Effector memory CD4-positive, alpha-beta T cell (primary cell): ENCODE results near the gene RAB43.
"Not testable (repeated sequence)": the region's sequence is repeated elsewhere in the genome, so short reads cannot be mapped to it uniquely, and the experiment has no call there.

Experiments used
- DNase-seq, 3 donors: peaks; one replicate each; pipeline ENCODE4 v3.0.0-alpha.2; 2020
- H3K27ac ChIP-seq: 2 replicates; pipeline ENCODE4 v1.7.0; 2013; ENCODE audit warnings: mild to moderate bottlenecking, low read length, moderate library complexity; ENCODE audit not compliant: insufficient read depth, poor library complexity, severe bottlenecking
- H3K27me3 ChIP-seq: replicated peaks from 2 replicates; pipeline ENCODE4 v1.7.0; 2013; ENCODE audit warnings: mild to moderate bottlenecking, low read length; ENCODE audit not compliant: insufficient read depth, control insufficient read depth, poor library complexity, severe bottlenecking
- H3K36me3 ChIP-seq: 2 replicates; pipeline ENCODE4 v1.7.0; 2013; ENCODE audit warnings: mild to moderate bottlenecking, low read length, moderate library complexity; ENCODE audit not compliant: control insufficient read depth, insufficient read depth
- H3K4me1 ChIP-seq: 2 replicates; pipeline ENCODE4 v1.7.0; 2013; ENCODE audit warnings: low read length, mild to moderate bottlenecking; ENCODE audit not compliant: control insufficient read depth, insufficient read depth, poor library complexity, severe bottlenecking
- H3K4me3 ChIP-seq: 2 replicates; pipeline ENCODE4 v1.7.0; 2013; ENCODE audit warnings: low read length, low read depth, mild to moderate bottlenecking; ENCODE audit not compliant: insufficient read depth, poor library complexity, severe bottlenecking
- H3K9me3 ChIP-seq: 2 replicates; pipeline ENCODE4 v1.7.0; 2013; ENCODE audit warnings: mild to moderate bottlenecking, low read length, moderate library complexity; ENCODE audit not compliant: control insufficient read depth
- total RNA-seq, 3 donors: gene quantifications; one replicate each; lab custom pipeline; 2026; lab: John Stamatoyannopoulos, UW

Gene RAB43
- total RNA-seq, result 4.3 to 9.7 (median 6.6) reads per million in 3 donors

DNA sequence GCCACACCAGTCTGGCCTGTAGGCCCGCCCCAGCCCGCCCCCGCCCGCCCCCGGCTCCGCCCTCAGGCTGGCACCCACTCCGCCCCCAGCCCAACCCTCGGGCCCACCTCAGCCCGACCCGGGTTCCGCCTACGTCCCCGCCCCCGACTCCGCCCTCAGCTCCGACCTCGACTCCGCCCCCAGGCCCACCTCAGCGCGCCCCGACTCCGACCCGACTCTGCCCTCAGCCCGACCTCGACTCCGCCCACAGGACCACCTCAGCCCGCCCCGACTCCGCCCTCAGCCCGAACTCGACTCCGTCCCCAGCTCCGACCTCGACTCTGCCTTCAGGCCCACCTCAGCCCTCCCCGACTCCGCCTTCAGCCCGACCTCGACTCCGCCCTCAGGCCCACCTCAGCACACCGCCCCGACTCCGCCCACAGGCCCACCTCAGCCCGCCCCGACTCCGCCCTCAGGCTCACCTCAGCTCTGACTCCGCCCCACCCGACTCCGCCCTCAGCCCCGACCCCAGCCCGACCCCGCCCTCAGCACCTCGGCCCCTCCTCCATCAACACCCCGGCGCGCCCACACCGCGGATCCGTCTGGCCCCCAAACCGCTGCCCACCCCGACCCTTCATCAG is at the start of gene RAB43:
TSS of gene RAB43 (minus strand) at position 13 of the 620 bp plus-strand sequence. CDS start 315 bp downstream, outside the sequence.
- Histone ChIP-seq H3K4me3 (peak within 1 kb of the TSS; percentile 76), H3K9me3 (no peaks in the 10 kb centered on the region), H3K27me3 (no peaks in the 10 kb centered on the region), H3K27ac (peak within 1 kb of the TSS; percentile 89), H3K36me3 (peaks cover 6% of the 10 kb centered on the region), H3K4me1 (peaks cover 30% of the 10 kb centered on the region)
- DNase-seq, result peak; percentile 80 to 86 (median 83)

DNA sequence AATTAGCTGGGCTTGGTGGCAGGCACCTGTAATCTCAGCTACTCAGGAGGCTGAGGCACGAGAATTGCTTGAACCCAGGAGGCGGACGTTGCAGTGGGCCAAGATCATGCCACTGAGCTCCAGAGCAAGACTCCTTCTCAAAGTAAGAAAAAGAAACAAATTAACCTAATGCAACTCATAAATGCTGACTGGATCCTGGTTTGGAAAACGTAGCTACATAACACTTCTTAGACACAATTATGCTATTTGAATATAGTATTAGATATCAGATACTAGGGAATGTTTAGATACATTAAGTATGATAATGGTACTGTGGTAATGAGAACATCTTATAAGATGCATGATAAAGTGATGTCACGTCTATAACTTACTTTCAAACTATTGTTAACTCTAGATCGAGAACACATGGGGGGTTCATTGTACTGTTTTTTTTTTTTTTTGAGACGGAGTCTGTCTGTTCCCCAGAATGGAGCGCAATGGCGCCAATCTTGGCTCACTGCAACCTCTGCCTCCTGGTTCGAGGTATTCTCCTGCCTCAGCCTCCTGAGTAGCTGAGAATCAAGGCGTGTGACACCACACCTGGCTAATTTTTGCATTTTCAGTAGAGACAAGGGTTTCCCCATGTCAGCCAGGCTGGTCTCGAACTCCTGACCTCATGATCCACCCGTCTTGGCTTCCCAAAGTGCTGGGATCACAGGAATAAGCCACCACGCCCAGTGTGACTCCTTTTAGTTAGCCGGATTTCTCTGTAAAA is 45.2 kb upstream of the RAB43 start:
- H3K36me3 ChIP-seq, result peaks cover 45% of the 10 kb centered on the region
- H3K27me3 ChIP-seq, result no peaks in the 10 kb centered on the region
- H3K27ac ChIP-seq, result no peak overlapping the region
- no peak for DNase-seq
- no peaks in the 10 kb centered on the region for H3K9me3 ChIP-seq
- H3K4me3 ChIP-seq, result no peak overlapping the region
- H3K4me1 ChIP-seq, result no peaks in the 10 kb centered on the region

DNA sequence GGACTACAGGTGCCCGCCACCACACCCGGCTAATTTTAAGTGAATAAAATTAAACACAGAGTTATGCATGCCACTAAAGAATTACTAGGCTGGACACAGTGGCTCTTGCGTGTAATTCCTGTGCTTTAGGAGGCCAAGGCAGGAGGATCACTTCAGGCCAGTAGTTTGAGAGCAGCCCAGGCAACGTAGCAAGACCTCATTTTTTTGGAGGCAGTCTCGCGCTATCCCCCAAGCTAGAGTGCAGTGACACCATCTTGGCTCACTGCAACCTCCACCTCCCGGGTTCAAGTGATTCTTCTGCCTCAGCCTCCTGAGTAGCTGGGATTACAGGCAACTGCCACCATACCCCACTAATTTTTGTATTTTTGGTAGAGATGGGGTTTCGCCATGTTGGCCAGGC is 44.0 kb upstream of the RAB43 start:
- not testable (repeated sequence) for DNase-seq, H3K4me3 ChIP-seq, H3K4me1 ChIP-seq, H3K27me3 ChIP-seq, H3K27ac ChIP-seq, H3K9me3 ChIP-seq
- peaks cover 34% of the 10 kb centered on the region for H3K36me3 ChIP-seq

- DNase-seq, result no peak
These were observed 42.9 kb upstream of the RAB43 start for GRCh38 chr3:129164500-129164899.

GRCh38 chr3:129162729-129163579 is 41.4 kb upstream of the RAB43 start:
- Histone ChIP-seq H3K4me1 (peaks cover 11% of the 10 kb centered on the region), H3K27me3 (no peaks in the 10 kb centered on the region), H3K4me3 (no peak overlapping the region), H3K27ac (peak overlapping the region; percentile 21), H3K9me3 (no peaks in the 10 kb centered on the region), H3K36me3 (peaks cover 20% of the 10 kb centered on the region)
- no peak for DNase-seq

More at GRCh38 chr3:129164500-129164899, 42.9 kb upstream of the RAB43 start:
- Histone ChIP-seq H3K4me3 (no peak overlapping the region), H3K4me1 (peaks cover 10% of the 10 kb centered on the region), H3K27ac (no peak overlapping the region), H3K27me3 (no peaks in the 10 kb centered on the region), H3K9me3 (no peaks in the 10 kb centered on the region), H3K36me3 (peaks cover 23% of the 10 kb centered on the region)

DNA sequence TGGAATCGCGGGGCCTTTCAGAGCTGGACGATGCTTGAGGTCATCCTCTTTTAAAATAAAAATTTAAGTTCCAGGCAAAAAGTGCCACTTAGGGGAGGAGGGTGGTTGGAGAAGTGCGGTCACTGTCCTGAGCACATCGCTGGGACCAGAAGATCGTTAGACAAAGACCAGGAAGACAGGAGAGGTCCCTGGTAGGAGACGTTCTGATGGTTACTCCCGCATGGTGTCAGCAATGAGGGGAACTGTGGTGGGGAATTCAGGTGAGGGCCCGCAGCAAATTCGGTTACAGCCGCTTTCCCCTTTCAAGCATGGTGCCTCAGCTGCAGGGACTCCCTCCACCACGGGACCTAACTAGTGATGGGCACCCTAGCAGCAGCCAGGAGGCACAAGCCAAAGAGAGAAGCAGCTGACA is 40.3 kb upstream of the RAB43 start:
- peak overlapping the region; percentile 68 for H3K4me3 ChIP-seq
- peaks cover 20% of the 10 kb centered on the region for H3K36me3 ChIP-seq
- peak overlapping the region; percentile 95 for H3K27ac ChIP-seq
- no peak for DNase-seq
- H3K27me3 ChIP-seq, result no peaks in the 10 kb centered on the region
- H3K9me3 ChIP-seq, result no peaks in the 10 kb centered on the region
- H3K4me1 ChIP-seq, result peaks cover 11% of the 10 kb centered on the region

- Histone ChIP-seq H3K4me3 (peak within 1 kb of the TSS; percentile 68), H3K4me1 (peaks cover 11% of the 10 kb centered on the region), H3K36me3 (peaks cover 22% of the 10 kb centered on the region), H3K9me3 (no peaks in the 10 kb centered on the region), H3K27ac (peak within 1 kb of the TSS; percentile 95), H3K27me3 (no peaks in the 10 kb centered on the region)
- peak; percentile 82 to 85 (median 84) for DNase-seq
These were observed 39.6 kb upstream of the RAB43 start, which contains the start of gene ISY1 for GRCh38 chr3:129160891-129161859. ISY1 (minus strand) TSS chr3:129161063; CDS start chr3:129160975, 88 bp downstream.

DNA sequence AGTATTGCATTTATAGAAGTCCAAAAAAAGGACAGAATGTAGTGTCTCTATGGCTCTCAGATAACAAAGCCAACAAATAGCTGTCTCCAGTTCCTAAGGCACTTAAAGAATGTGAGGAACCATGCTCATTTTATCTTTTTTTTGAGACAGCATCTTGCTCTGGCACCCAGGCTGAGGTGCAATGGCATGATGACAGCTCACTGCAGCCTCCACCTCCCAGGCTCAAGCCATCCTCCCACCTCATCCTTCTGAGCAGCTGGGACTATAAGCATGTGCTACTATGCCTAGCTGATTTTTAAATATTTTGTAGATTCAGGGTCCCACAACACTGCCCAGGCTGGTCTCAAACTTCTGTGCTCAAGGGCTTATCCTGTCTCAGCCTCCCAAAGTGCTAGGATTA is 23.2 kb upstream of the RAB43 start:
- no peak for DNase-seq
- Histone ChIP-seq H3K36me3 (peaks cover 39% of the 10 kb centered on the region), H3K4me1 (no peaks in the 10 kb centered on the region), H3K9me3 (no peaks in the 10 kb centered on the region), H3K27me3 (no peaks in the 10 kb centered on the region), H3K27ac (no peak overlapping the region), H3K4me3 (no peak overlapping the region)

DNA sequence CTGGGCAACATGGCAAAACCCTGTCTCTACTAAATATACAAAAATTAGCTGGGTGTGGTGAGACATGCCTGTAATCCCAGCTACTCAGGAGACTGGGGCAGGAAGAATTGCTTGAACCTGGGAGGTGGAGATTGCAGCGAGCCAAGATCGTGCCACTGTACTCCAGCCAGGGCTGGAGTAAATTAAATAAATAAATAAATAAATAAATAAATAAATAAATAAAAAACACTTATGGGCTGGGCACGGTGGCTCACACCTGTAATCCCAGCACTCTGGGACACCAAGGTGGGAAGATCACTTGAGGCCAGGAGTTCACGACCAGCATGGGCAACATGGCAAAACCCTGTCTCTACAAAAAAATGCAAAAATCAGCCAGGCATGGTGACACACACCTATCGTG is 19.4 kb upstream of the RAB43 start:
- H3K27ac ChIP-seq, DNase-seq, H3K9me3 ChIP-seq, H3K4me3 ChIP-seq, H3K27me3 ChIP-seq, H3K4me1 ChIP-seq: not testable (repeated sequence)
- H3K36me3 ChIP-seq, result peaks cover 52% of the 10 kb centered on the region
